AG04450 (cell line): ENCODE data around the gene EML6. TPM values are rescaled to one million over a fixed set of nuclear protein-coding genes. Genes with fewer than 3 reads are reported as not detected.

Experiments
- CTCF ChIA-PET: fragments of 300-600, 350-600 bp; formaldehyde crosslinking; extraction: SDS; loops from one replicate; lab custom pipeline; 2022; ENCODE audit warnings: antibody characterized with exemption, inconsistent platforms; lab: Charles Lee
- POLR2A ChIA-PET: fragments of 350-600 bp; formaldehyde crosslinking; extraction: SDS; loops from one replicate; lab custom pipeline; 2021; ENCODE audit warnings: antibody characterized with exemption, inconsistent platforms; lab: Yijun Ruan, JAX
- DNase-seq: peaks from one replicate; pipeline ENCODE4 v3.0.0-alpha.2; 2011; ENCODE audit warnings: low read depth, low spot score
- H3K27ac ChIP-seq: one replicate; pipeline ENCODE4 v1.5.1; 2012; ENCODE audit warnings: low read depth, low read length, control low read depth
- H3K27me3 ChIP-seq: one replicate; pipeline ENCODE4 v1.6.0; 2012; ENCODE audit warnings: low read length; ENCODE audit not compliant: control insufficient read depth, insufficient read depth
- H3K4me3 ChIP-seq: 2 replicates; pipeline ENCODE4 v1.5.1; 2011; ENCODE audit warnings: mild to moderate bottlenecking, low read depth, low read length, control low read depth
- H3K9me3 ChIP-seq: 2 replicates; pipeline ENCODE4 v1.5.1; 2012; ENCODE audit warnings: low read length; ENCODE audit not compliant: control insufficient read depth, insufficient read depth
- polyA plus RNA-seq: library from polyadenylated mRNA; depleted of rRNA; stranded (reverse); fragments of >200 nt; gene quantifications from 2 replicates; pipeline ENCODE4 v1.2.3, GENCODE V29; 2011
- TF ChIP-seq, protein P1 (sequence below): IDR thresholded peaks from 2 replicates; pipeline ENCODE4 v1.5.1; 2011; ENCODE audit warnings: low read depth, low read length, control low read depth, inconsistent platforms

EML6 gene
- polyA plus RNA-seq, 1 experiment = 0.30 TPM

DNA sequence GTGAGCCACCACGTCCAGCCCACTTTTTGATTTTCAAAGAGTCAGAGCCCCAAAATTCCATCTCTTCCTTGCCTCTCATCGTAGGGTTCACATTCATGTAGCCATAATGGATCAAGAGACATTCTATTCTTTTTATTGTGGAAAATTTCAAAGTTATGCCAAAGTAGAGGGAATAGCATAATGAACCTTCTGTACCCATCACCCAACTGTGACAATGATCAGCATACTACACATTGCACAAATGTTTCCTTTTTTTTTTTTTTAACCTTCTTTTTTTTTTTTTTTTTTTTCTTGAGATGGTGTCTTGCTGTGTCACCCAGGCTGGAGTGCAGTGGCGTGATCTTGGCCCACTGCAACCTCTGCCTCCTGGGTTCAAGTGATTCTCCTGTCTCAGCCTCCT, 162.4 kb downstream of the EML6 start:
- TF ChIP-seq, protein P1, sequence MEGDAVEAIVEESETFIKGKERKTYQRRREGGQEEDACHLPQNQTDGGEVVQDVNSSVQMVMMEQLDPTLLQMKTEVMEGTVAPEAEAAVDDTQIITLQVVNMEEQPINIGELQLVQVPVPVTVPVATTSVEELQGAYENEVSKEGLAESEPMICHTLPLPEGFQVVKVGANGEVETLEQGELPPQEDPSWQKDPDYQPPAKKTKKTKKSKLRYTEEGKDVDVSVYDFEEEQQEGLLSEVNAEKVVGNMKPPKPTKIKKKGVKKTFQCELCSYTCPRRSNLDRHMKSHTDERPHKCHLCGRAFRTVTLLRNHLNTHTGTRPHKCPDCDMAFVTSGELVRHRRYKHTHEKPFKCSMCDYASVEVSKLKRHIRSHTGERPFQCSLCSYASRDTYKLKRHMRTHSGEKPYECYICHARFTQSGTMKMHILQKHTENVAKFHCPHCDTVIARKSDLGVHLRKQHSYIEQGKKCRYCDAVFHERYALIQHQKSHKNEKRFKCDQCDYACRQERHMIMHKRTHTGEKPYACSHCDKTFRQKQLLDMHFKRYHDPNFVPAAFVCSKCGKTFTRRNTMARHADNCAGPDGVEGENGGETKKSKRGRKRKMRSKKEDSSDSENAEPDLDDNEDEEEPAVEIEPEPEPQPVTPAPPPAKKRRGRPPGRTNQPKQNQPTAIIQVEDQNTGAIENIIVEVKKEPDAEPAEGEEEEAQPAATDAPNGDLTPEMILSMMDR = no peak
- Histone ChIP-seq H3K4me3 (no peak overlapping the region), H3K27ac (no peak overlapping the region), H3K27me3 (peaks cover 17% of the 10 kb centered on the region), H3K9me3 (no peaks in the 10 kb centered on the region)
- DNase-seq = no peak
- ChIA-PET CTCF (interaction anchor here (0.8 to 2.5 kb wide), 2 partner anchors 14 to 47 kb away, joined by 3 to 7 read pairs; no protein-coding TSS in a partner anchor), POLR2A (no interaction called here)

DNA sequence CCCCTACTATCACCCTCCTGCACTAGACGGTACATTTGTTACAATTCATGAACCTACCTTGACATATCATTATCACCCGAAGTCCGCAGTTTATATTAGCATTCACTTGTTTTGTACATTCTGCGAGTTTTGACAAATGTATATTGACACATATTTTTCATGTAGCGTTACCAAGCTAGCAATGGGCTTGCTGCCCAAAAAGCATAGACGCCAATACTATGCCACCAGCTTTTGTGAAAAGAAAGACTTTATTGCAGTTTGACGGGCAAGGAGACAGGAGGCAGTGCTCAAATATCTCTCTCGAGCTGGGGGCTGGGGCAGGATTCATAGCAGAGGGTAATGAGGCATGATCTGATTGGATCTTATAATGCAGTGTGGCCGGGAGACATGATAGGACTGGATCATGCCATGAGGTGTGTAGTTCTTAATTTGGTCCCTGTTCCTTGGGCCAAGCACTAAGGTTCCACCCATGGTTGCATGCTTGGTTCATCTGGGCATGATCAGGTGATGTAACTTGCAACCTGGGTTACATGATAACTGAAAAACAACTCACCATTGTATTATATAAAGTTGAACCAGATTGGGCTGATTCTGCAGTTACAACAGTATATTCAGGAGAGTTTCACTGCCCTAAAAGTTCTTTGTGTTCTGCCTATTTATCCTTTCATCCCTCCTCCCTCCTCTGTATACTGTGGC, 164.5 kb downstream of the EML6 start:
- H3K9me3 ChIP-seq = no peaks in the 10 kb centered on the region
- no peak overlapping the region for H3K27ac ChIP-seq
- TF ChIP-seq, protein P1 = no peak
- no peak for DNase-seq
- H3K27me3 ChIP-seq = peaks cover 17% of the 10 kb centered on the region
- ChIA-PET CTCF (interaction anchor here (2.5 kb wide), 1 partner anchor 49 kb away, joined by 7 read pairs; no protein-coding TSS in a partner anchor), POLR2A (no interaction called here)
- H3K4me3 ChIP-seq = no peak overlapping the region

DNA sequence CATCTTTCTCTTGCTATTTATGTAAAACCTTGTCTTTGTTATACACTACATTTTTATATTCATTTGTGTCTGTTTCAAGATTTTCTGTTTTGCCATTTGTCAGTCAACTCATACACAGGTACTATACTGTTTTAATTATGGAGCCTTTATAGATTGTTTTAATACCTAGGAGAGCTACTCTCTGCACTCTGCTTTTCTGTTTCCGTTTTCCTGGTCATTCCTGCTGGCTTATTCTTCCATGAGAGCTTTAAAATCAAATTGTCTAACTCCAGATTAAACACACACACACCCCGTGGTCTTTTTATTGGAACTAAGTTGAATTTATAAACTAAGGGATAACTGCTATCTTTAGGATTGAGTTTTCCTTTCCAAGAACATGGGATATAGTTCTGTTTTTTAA, 165.6 kb downstream of the EML6 start:
- ChIA-PET CTCF (interaction anchor here (0.7 kb wide), 1 partner anchor 48 kb away, joined by 3 read pairs; no protein-coding TSS in a partner anchor), POLR2A (no interaction called here)
- peaks cover 17% of the 10 kb centered on the region for H3K27me3 ChIP-seq
- no peaks in the 10 kb centered on the region for H3K9me3 ChIP-seq
- no peak overlapping the region for H3K27ac ChIP-seq
- no peak overlapping the region for H3K4me3 ChIP-seq
- DNase-seq = no peak
- TF ChIP-seq, protein P1 = no peak

DNA sequence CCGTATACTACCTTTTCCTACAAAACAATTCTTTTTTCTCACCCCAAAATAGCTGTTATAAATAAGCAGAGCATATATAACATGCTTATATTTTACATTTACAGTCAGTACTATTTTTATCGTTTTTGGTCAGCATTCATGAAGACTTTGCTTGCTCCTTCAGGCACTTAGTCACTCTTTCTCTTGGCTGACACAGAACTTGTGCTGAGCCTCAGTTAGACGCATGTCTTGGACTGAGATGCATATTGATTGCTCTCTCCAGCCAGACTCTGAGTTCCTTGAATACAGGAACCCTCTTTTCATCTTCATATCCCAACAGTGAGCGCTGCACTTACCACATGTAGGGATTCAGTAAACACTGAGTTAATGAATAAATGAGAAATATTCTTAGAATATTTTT, 168.4 kb downstream of the EML6 start:
- H3K4me3 ChIP-seq = no peak overlapping the region
- ChIA-PET CTCF (no interaction called here), POLR2A (no interaction called here)
- TF ChIP-seq, protein P1 = no peak
- DNase-seq = no peak
- H3K9me3 ChIP-seq = peaks cover 5% of the 10 kb centered on the region; the same call in 1 of the 2 replicates
- H3K27me3 ChIP-seq = peaks cover 14% of the 10 kb centered on the region
- H3K27ac ChIP-seq = no peak overlapping the region

DNA sequence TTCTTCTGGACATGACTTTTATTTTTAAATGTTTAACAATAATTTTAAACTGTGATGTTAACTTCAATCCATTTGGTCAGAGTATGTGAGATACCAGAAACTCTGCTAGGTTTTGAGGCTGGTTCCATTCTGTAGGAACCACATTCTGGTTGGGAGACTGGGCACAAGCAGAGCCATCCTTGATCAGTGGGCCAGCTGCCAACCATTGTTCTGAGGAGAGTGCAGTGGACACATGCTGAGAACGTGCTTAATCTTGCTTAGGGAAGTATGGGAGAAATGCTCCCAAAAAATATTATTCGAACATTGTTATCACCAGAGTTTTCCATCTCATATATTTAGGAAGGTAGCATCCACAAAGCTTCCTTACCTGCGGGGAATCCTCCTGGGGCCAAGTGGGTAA, 171.0 kb downstream of the EML6 start:
- Histone ChIP-seq H3K9me3 (peaks cover 5% of the 10 kb centered on the region; the same call in 1 of the 2 replicates), H3K27me3 (peaks cover 6% of the 10 kb centered on the region), H3K4me3 (no peak overlapping the region), H3K27ac (no peak overlapping the region)
- ChIA-PET POLR2A (no interaction called here), CTCF (interaction anchor here (1.3 kb wide), 1 partner anchor 282 kb away, joined by 3 read pairs; no protein-coding TSS in a partner anchor)
- DNase-seq = no peak
- TF ChIP-seq, protein P1 = no peak
